NCI-H82 treated with DMSO at 0.1 percent for 48 hours (cell line): ENCODE measurements around the gene TECPR2.

Experiments used
- DNase-seq: peaks from one replicate; lab custom pipeline; 2025; ENCODE audit not compliant: unreplicated experiment; lab: John Stamatoyannopoulos, UW

The TECPR2 gene

DNA sequence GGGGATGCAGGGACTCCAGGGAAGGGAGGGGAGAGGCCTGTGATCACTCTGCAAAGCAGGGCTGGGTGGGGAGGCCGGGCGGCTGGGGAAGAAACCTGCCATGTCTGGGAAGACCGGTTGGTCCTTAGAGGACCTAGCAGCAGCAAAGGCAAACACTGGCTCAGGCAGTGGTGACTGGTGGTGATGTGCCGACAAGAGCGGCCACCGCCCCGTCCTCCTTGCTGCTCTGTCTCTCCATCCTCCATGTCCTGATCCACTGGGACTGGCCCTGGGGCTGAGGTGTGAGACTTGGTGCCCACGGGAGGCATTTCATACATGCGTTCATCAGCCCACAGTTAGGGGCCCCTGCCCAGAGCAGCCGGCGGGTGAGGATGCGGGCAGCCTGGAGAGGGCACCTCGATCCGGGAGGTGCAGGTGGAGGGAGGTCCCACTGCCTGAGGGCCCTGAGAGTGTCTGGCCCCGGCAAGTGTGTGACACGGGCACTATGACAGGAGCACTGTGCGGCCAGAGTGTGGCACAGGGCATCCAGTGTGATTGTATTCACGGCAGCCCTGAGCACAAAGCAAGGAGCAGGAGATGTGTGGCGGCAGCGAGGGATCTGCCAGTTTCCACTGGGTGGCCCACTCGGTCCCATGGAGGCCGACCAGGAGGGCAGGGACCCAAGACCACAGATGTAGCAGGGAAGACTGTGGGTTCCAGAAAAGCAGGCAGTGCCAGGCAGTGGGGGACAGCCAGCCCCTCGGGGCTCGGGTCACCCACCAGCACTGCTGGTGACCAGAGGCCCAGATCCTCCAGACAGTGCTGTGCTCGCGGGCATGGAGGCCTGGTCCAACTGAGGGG, 133.0 kb downstream of the TECPR2 start:
- no peak for DNase-seq

GRCh38 chr14:102496331-102496691, 133.6 kb downstream of the TECPR2 start:
- no peak for DNase-seq

GRCh38 chr14:102496958-102497744, 134.4 kb downstream of the TECPR2 start:
- DNase-seq = no peak

- no peak for DNase-seq
These were observed 135.4 kb downstream of the TECPR2 start for GRCh38 chr14:102497998-102498677.

DNA sequence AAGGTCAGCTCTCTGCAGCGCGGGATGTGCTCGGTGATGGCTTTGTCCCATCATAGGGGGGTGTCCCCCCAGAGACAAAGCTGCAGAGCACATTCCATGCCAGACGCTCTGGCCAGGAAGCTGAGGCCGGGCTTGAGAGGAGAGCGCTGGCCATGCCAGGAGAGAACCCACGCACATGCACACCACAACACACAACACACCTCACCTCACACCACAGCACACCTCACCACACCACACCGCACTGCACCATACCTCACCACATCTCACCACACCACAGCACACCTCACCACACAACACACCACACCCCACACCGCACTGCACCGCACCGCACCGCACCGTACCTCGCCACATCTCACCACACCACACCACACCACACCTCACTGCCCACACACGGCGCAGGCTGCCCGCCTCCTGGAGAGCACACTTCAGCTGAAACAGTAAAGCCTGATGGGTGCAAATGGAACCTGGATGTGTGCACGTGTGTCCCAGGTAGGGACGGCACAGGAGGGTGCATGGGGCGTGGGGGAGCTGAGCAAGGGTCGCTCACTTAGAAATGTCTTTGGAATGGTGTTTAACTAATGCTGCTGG, 136.0 kb downstream of the TECPR2 start:
- no peak for DNase-seq

DNA sequence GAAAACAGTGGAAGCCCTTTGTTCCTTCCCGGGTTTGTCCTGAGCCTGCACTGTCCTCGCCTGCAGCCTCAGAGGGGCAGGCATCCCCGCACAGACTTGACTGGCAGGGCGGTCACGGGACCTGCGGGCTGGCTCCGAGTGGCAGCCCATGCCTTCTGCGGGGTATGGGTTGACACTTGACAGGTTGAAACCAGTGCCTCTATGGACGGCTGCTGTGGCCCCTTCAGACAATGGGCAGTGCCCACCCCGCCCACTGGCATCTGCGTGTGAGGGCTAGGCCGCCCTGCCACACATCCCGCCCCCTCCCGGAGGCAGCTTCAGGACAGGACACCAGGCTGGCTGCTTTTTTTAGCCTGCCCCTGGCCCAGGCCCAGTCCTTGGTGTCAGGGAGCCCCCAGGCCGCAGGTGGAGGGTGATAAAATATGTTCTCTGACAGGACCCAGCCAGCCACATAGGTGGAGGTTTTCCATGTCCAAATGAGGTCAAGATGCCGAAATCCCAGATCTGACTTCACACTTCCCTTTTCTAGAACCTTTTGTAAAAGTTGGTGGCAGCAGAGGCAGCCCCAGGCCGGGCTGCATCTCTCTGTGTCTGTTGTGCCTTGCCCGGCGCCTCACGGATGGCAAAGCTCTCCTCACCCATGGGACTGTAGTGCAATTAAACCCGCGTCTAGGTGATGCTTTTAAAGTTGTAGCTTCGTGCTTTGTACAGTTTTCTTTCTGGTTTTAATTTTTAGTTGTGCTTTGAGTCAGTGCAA, 136.8 kb downstream of the TECPR2 start:
- no peak for DNase-seq

DNA sequence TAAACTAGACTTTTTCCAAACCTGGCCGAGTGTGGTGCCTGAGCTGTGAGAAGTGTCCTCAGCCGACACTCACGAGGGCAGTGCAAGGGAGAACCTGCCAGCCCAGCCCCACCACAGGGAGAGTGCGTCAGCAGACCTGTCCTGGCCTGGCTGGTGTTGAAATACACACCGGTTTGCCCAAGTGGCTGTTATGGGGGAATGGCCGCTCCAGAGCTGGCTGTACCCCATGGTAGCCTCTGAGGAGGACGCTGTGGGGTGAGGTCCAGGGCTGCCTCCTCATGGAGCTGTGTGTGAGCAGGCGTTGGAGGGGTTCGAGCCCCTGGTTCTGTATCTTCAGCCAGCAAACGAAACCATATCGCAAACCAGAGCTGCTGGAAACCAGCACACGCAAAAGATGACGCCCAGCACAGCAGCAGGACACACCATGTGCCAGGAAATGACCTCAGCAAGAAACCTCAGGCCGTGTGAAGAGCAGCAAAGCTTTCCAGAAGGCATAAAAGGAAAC, 137.5 kb downstream of the TECPR2 start:
- DNase-seq = no peak

DNA sequence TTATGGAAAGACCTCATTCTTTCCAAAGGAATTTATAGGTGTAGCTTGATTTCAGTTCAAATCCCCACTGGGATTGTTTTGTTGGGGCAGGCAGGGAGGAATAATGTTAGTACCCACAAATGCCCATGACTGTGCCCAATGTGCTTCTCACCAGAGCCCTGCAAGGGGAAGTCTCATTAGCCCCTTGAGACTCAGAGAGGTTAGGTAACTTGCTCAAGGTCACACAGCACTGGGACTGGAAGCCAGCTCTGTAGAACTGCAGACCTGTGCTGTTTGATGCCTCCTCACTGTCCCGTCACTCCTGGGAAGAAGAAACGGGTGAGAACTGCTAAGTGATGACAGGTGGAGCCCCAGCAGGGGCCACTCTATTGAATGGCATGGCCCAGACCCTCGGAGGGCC, 138.0 kb downstream of the TECPR2 start:
- no peak for DNase-seq

DNA sequence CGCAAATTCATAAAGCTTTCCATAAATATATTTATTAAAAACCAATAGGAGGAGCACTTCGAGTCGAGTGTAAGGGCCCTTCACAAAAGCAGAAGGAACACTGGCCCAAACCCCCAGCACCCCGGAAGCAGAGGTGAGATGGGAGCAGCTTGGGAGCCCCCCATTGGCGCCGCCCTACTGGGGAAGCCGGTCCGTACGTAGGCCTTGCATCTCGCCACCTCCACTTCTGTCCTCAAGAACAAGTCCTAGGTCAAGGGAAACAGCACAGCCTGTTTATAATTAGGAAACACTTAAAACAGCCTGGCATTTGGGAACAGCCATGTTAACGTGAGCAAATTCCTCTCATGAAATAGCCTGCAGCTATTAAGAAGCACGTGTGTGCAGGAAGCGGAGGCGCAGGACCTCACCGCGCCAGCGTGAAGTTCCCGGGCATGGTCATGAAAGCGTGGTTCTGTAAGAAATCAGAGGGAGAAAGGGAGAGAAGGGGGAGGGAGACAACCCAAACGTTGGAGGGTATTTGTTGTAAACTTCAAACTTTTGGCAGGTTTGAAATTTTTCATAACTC, 139.1 kb downstream of the TECPR2 start:
- DNase-seq = no peak

GRCh38 chr14:102502571-102502970, 139.8 kb downstream of the TECPR2 start:
- DNase-seq = no peak

GRCh38 chr14:102503641-102504327, 141.0 kb downstream of the TECPR2 start:
- no peak for DNase-seq

DNA sequence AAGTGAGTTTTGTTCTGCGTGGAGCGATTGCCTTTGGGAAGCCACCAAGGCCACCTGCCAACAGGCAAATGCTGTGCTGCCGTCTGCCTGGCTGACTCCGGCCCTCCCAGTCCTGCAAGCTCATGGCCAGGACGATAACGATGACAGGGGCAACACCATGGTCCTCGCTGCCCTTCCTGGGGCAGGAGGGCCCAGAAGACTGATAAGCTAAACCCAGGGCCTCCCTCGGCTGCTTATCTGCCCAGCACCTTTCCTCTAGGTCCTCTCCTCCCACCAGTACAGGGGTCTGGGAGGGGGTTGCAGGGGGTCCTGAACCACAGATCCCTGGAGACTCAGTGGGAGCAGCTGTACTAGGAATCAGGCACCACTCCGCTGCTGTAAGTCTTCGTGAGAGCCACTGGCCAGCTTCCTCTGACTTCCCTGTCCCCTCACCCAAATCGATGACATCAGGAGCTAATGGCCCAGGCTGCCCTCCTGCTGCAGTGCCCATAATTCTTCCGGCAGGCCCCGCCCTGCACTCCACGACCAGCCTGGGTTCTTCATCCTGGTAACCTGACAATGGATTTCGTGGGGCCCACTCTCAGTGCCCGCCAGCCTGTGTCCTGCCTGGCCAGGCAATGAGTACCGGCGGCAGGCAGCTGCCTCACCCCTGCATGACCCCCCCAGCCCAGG, 141.7 kb downstream of the TECPR2 start:
- DNase-seq = no peak

- DNase-seq = no peak
These were observed 142.4 kb downstream of the TECPR2 start for GRCh38 chr14:102505000-102505619.

DNA sequence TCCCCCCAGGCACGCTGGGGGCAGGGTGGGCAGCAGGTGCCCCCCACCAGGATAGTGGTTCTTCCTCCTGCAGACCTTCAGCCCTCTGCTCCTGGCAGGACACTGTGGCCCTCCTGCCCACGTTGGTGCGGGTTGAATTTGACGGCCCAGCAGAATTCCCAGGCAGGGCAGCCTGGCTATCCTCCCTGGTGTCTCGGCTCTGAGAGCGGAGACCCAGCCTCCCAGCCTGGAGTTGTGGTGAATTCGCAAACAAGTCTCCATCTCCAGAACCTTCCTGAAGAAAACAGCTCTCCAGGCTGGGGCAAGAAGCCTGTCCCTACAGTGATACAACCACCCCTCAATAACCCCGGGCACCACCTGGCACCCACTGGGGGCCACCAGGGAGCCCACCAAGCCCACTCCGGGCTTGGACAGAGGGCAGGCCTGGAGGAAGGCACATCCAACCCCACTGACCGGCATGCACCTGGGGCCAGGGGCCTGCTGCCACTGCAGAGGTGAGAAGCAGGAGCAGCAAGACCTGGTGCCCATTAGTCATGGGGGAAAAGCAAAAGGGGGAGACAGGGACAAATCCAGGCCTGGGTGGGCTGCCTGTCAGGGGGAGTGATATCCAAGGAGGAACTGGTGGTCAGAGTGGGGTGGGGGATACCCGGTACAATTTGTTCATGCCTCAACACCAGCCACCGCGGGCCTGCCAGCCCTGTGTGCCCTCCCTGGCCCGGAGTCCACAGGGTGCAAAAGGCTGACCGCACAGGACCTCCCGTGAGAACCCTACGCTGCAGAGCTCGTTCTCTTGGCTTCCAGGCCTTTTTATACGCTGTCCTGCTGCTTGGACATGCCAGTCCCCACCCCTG, 143.3 kb downstream of the TECPR2 start:
- no peak for DNase-seq

- DNase-seq = no peak
These were observed 143.8 kb downstream of the TECPR2 start for GRCh38 chr14:102506626-102506925.

GRCh38 chr14:102507081-102507856, 144.5 kb downstream of the TECPR2 start:
- no peak for DNase-seq

DNA sequence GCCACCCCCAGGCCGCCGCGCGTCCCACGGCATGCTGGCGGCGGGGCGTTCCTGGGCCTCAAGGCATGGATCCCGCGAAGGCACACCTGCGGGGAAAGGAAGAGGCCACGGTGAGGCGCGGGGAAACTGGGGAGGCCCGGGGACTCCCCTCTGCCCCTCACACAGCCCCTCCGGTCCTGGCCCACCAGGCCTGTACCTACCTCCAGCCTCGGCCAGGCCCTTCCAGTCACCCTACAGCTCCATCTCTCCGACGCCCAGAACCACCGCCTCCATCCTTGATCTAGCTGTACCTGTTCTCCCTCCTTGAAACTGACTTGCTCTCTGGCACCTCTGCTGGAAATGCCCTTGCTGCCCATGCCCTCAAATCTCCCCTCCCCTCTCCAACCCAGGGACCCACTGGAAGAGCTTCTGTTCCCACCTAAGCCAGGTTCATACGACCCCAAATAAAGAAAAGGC, 145.1 kb downstream of the TECPR2 start:
- no peak for DNase-seq
